Heart left ventricle (tissue), 16 donors: Measurements from ENCODE around the gene PPP1R14D. TPM values are rescaled to one million over a fixed set of nuclear protein-coding genes. Genes with fewer than 3 reads are reported as not detected.

Source experiments
- ATAC-seq, 4 donors: fragments of 200-7000 bp; cut with Tn5 transposase; one replicate each; pipeline ENCODE4 v1.9.1; 2020 to 2022; ENCODE audit warnings: moderate library complexity in 4 of 4, mild to moderate bottlenecking in 3 of 4, moderate number of reproducible peaks in 1 of 4
- DNase-seq, 5 donors: peaks; one replicate each; pipeline ENCODE4 v3.0.0-alpha.2; 2020
- H3K27ac ChIP-seq, 12 donors: fragments of 200-600 bp; sonication (generic) in 4 of 12; one replicate each; pipeline versions ENCODE4 v1.5.0 to v1.8.0; 2016 to 2022; ENCODE audit warnings: mild to moderate bottlenecking in 2 of 12
- H3K27me3 ChIP-seq, 9 donors: fragments of 200-600 bp; sonication (generic) in 2 of 9; one replicate each; pipeline versions ENCODE4 v1.5.1 to v1.8.0; 2016 to 2022; ENCODE audit warnings: mild to moderate bottlenecking in 3 of 9
- H3K36me3 ChIP-seq, 9 donors: fragments of 200-600 bp; sonication (generic) in 2 of 9; one replicate each; pipeline versions ENCODE4 v1.5.0 to v1.8.0; 2018 to 2022; ENCODE audit warnings: mild to moderate bottlenecking in 2 of 9
- H3K4me1 ChIP-seq, 12 donors: fragments of 200-600 bp; sonication (generic) in 4 of 12; one replicate each; pipeline versions ENCODE4 v1.5.0 to v1.8.0; 2016 to 2022; ENCODE audit warnings: mild to moderate bottlenecking in 3 of 12
- H3K4me3 ChIP-seq, 12 donors: fragments of 200-600 bp; sonication (generic) in 4 of 12; one replicate each; pipeline versions ENCODE4 v1.5.0 to v1.8.0; 2017 to 2022; ENCODE audit warnings: mild to moderate bottlenecking in 9 of 12, moderate library complexity in 4 of 12
- H3K9me3 ChIP-seq, 12 donors: fragments of 200-600 bp; sonication (generic) in 4 of 12; one replicate each; pipeline versions ENCODE4 v1.5.0 to v1.8.0; 2016 to 2022; ENCODE audit warnings: mild to moderate bottlenecking in 1 of 12
- POLR2A ChIP-seq, 2 donors: fragments of 450-650 bp; IDR thresholded peaks; one replicate each; pipeline ENCODE4 v1.6.1; 2017; ENCODE audit warnings: antibody characterized with exemption in 2 of 2, mild to moderate bottlenecking in 2 of 2, moderate library complexity in 2 of 2
- WGBS, 4 donors: extraction: QIAGEN DNeasy Blood & Tissue Kit in 2 of 4; methylation state at CpG; one replicate each; pipeline versions ENCODE4 v1.1.5 to v1.1.7; 2013 to 2018; 5-methylcytosine and 5-hydroxymethylcytosine counted together
- intact Hi-C, 10 donors: fragments of 100-400 bp; cut with DNase I; formaldehyde crosslinking; loops; one replicate each; pipeline versions ENCODE4 v1.11.1 to v1.14.2; 2022
- polyA plus RNA-seq, 2 donors: library from polyadenylated mRNA; stranded (reverse); fragments of 200-250 nt; gene quantifications; one replicate each; pipeline ENCODE4 v1.2.3, GENCODE V29; 2013
- total RNA-seq, 9 donors: library from RNA; depleted of rRNA in 2 of 9; stranded (reverse); fragments of >200 nt in 2 of 9; fragmentation: NEBNext Ultra II Directional in 3 of 9; extraction: Animal tissue kit (Norgen Biotek cat#: 25700) in 3 of 9; gene quantifications; one replicate each; pipeline versions ENCODE4 v1.1.0 to v1.2.4, GENCODE V29; 2016 to 2023
- TF ChIP-seq, protein P1 (sequence below), 12 donors: fragments of 200-600 bp; sonication (generic) in 4 of 12; IDR thresholded peaks; one replicate each; pipeline versions ENCODE4 v1.5.0 to v1.8.0; 2018 to 2022; ENCODE audit warnings: antibody characterized with exemption in 12 of 12, mild to moderate bottlenecking in 5 of 12
- donor health status: ischemic (EF 13 %, LVEDD 7.1; RV severe dilation, severe dysfunction).
- donor health status: healthy with polysubstance abuse.
- donor health status: DM: no; HTN: yes; CAD: no.
- donor health status: DM: no; HTN: no; CAD: no.
- donor health status: ischemic (EF 25% LVEDD 6.9; RV normal size, moderate dysfunction).
- donor health status: ischemic (EF 25% LVEDD 5.7; RV mildly dilated, moderate dysfunction).
- donor health status: healthy.
- donor health status: DM: yes; HTN: yes; CAD: no.
- donor health status: ischemic (EF 35%, LVEDD 5.7; RV mildly dilated, moderate dysfunction).
- donor health status: nonischemic (EF 11% LVEDD 7.7; RV severe dilation, severe dysfunction).
- donor health status: DM: yes; HTN: yes; CAD: no.
- donor health status: PGD.
- donor health status: ischemic (EF 29% LVEDD 5.4; RV normal size, mild dysfunction).
- donor health status: nonischemic (EF 23%, LVEDD 6.1; RV moderate dilation, normal function).

PPP1R14D gene
- total and polyA plus RNA-seq, 11 donors: not detected

DNA sequence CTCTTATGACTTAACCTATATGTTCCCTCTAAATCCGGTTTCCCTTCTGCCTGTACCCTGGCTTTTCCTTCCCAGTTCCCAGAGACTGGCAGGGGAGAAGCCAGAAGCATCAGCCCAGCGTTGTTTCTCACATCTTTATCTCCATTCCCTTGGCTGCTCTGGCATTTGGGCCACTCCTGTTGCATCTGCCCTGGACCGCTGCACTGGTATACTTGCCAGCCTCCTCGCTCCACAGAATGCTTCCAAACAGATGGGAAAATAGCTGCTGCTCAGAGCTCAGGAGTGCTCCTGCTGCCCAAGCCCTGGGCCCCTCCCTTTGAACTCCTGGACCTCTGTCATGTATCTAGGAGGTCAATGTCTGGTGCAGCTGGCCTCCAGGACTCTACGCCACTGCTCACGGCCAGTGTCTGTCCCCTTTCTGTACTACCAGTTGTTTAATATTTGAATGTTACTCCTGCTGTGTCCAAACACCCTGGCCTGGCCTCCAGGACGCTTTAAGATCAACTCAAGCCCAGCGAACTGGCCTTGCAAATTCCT lies 22.1 kb upstream of the PPP1R14D start:
- TF ChIP-seq, protein P1, sequence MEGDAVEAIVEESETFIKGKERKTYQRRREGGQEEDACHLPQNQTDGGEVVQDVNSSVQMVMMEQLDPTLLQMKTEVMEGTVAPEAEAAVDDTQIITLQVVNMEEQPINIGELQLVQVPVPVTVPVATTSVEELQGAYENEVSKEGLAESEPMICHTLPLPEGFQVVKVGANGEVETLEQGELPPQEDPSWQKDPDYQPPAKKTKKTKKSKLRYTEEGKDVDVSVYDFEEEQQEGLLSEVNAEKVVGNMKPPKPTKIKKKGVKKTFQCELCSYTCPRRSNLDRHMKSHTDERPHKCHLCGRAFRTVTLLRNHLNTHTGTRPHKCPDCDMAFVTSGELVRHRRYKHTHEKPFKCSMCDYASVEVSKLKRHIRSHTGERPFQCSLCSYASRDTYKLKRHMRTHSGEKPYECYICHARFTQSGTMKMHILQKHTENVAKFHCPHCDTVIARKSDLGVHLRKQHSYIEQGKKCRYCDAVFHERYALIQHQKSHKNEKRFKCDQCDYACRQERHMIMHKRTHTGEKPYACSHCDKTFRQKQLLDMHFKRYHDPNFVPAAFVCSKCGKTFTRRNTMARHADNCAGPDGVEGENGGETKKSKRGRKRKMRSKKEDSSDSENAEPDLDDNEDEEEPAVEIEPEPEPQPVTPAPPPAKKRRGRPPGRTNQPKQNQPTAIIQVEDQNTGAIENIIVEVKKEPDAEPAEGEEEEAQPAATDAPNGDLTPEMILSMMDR (IDR thresholded peaks at IDR 0.05): no peak
- no peak for TF ChIP-seq POLR2A (IDR thresholded peaks at IDR 0.05)
- no peak for ATAC-seq
- intact Hi-C loops: loop anchor here in 3 of 10 donors (10.0 kb wide), 2 partner anchors 176 to 334 kb away; no protein-coding TSS in a partner anchor
- DNase-seq: no peak
- Histone ChIP-seq H3K4me3 (no peak overlapping the region), H3K27me3 (peaks cover 0 to 13% (median 4%) of the 10 kb centered on the region in 9 donors), H3K9me3 (no peaks in the 10 kb centered on the region), H3K27ac (no peak overlapping the region), H3K4me1 (peaks cover 0 to 20% (median 0%) of the 10 kb centered on the region in 12 donors), H3K36me3 (no peaks in the 10 kb centered on the region)
- 75 to 88% (median 83%) methylated on average over 8 of the region's 8 CpGs for WGBS, 4 donors

DNA sequence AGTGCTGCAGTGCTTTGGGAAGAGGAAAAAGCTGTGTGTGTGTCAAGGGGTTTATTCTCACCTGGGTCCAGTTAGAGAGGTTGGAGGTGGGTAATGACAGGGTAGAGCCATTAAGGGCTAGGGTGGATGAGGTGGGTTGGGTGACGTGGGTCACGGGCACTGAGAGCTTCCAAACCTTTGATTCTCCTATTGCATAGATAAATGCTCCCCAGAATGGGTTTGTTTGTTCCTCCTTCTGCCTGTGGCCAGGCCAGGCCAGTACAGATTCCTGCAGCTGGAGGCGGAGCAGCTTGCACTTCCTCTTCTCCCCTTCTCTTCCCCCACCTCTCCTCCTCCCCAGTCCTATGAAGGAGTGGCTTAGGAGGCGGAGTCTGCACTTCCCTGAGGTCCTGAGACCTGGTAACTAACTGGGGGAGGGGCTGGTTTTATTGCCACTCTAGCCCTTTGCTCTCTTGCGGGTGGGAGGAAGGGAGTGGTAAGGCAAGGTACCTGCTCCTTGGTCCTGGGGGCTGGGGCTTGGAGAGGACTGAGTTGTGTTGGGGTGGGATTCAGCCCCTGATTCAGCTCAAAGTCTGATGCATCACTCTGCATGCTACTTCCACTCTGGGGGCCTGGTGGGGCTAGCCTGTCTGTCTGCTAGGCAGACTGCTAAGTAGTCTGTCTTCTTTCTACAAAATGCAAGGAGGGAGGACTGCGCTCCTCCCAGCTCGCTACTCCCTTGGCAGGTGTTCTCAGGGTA lies 18.9 kb upstream of the PPP1R14D start:
- H3K4me1 ChIP-seq: peaks cover 0 to 37% (median 10%) of the 10 kb centered on the region in 12 donors
- intact Hi-C loops: no loop called here
- DNase-seq (peak in 4 of 5 donors; percentile 44 to 58 (median 48)), ATAC-seq (peak; percentile 64 to 84 (median 80))
- WGBS, 4 donors: 77 to 79% (median 78%) methylated on average over 7 of the region's 7 CpGs
- H3K36me3 ChIP-seq: no peaks in the 10 kb centered on the region
- peak overlapping the region in 1 of 12 donors; percentile 4 for H3K4me3 ChIP-seq
- H3K27me3 ChIP-seq: peaks cover 9 to 40% (median 19%) of the 10 kb centered on the region in 9 donors
- TF ChIP-seq POLR2A (IDR thresholded peaks at IDR 0.05): no peak
- TF ChIP-seq, protein P1 (IDR thresholded peaks at IDR 0.05): no peak
- H3K9me3 ChIP-seq: no peaks in the 10 kb centered on the region
- H3K27ac ChIP-seq: peak overlapping the region in 1 of 12 donors; percentile 73

DNA sequence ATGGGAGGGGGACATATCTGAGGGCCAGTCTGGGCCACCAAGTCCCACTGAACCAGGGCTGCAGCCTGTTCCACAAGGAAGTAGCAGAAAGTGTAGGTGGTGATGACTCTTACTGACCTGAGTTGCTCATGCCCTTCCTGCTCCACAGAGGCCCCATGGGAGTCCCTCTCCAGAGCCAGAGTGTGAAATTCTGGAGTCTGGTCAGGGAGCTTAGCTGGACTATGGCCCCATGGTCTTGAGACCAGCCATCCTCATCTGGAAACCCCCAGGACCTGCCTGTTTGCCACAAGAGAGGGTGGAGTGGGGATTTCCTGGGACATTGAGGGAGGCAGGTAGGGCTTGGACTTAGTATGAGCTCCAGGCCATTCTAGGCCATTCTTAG lies 18.3 kb upstream of the PPP1R14D start:
- Histone ChIP-seq H3K36me3 (no peaks in the 10 kb centered on the region), H3K9me3 (no peaks in the 10 kb centered on the region), H3K4me3 (no peak overlapping the region), H3K27me3 (peaks cover 9 to 40% (median 19%) of the 10 kb centered on the region in 9 donors), H3K27ac (peak overlapping the region in 1 of 12 donors; percentile 73), H3K4me1 (peaks cover 0 to 37% (median 10%) of the 10 kb centered on the region in 12 donors)
- ATAC-seq (no peak), DNase-seq (no peak)
- intact Hi-C loops: no loop called here
- TF ChIP-seq POLR2A (IDR thresholded peaks at IDR 0.05): no peak
- TF ChIP-seq, protein P1 (IDR thresholded peaks at IDR 0.05): no peak

DNA sequence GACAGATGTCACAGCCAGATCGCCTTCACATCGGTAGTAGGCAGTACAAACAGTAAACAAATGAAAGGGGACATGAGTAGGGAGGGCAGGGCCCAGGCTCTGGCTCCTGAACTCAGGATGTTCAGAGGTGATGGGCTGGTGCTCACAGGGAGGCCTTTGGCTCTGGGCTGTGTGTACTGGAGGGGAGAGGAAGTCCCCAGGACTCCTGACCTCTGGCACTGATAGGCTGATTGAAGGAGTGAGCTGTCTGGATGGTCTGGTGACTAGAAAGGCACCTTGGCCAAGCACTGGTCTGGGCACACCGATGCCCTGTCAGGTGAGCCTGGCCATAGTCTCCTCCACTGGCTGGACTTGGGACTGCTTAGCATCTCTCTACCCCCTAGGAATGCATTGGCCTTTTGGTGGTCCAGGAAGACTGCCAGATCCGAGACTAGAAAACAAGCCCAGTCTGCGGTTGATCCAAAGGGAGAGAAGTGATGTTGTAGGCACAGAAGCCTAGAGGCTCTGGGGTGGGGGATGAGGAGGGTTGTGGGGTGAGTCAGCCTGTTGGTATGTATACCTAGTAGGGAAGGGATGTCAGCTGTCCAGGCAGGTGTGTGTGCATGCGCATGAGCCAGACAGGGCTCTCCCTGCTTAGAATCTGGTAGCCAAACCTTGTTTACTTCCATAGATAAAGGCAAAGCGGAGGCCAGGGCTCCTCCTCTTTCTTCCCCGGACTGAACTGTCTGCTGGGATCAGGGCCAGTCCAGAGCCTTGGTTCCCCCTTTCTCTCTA lies 17.2 kb upstream of the PPP1R14D start:
- no peak for TF ChIP-seq POLR2A (IDR thresholded peaks at IDR 0.05)
- TF ChIP-seq, protein P1 (IDR thresholded peaks at IDR 0.05): no peak
- Histone ChIP-seq H3K36me3 (no peaks in the 10 kb centered on the region), H3K27me3 (peaks cover 9 to 40% (median 19%) of the 10 kb centered on the region in 9 donors), H3K27ac (no peak overlapping the region), H3K9me3 (no peaks in the 10 kb centered on the region), H3K4me3 (peak overlapping the region in 1 of 12 donors; percentile 68), H3K4me1 (peaks cover 0 to 37% (median 10%) of the 10 kb centered on the region in 12 donors)
- WGBS, 4 donors: 84 to 92% (median 90%) methylated on average over 8 of the region's 8 CpGs
- intact Hi-C loops: no loop called here
- DNase-seq (no peak), ATAC-seq (no peak)
